Parathyroid adenoma (tissue), 2 donors: ENCODE results near the gene PTGFR.

Experiments used
- H2AFZ ChIP-seq: fragments of 300-600 bp; sonication (generic); one replicate; pipeline ENCODE4 v1.7.0; 2017; ENCODE audit warnings: antibody characterized with exemption, mild to moderate bottlenecking
- H3K27ac ChIP-seq: fragments of 300-600 bp; sonication (generic); one replicate; pipeline ENCODE4 v1.7.0; 2017
- H3K27me3 ChIP-seq: fragments of 300-600 bp; sonication (generic); one replicate; pipeline ENCODE4 v1.7.0; 2017; ENCODE audit warnings: low read length; ENCODE audit not compliant: control insufficient read depth, insufficient read depth
- H3K36me3 ChIP-seq: fragments of 300-600 bp; sonication (generic); one replicate; pipeline ENCODE4 v1.7.0; 2017; ENCODE audit warnings: low read length; ENCODE audit not compliant: control insufficient read depth, insufficient read depth
- H3K4me1 ChIP-seq: fragments of 300-600 bp; sonication (generic); one replicate; pipeline ENCODE4 v1.7.0; 2017; ENCODE audit warnings: control low read depth
- H3K4me2 ChIP-seq: fragments of 300-600 bp; sonication (generic); one replicate; pipeline ENCODE4 v1.7.0; 2017; ENCODE audit warnings: low read length
- H3K4me3 ChIP-seq: fragments of 300-600 bp; sonication (generic); one replicate; pipeline ENCODE4 v1.7.0; 2017; ENCODE audit warnings: low read depth, low read length
- H3K79me2 ChIP-seq: fragments of 300-600 bp; sonication (generic); one replicate; pipeline ENCODE4 v1.7.0; 2017; ENCODE audit warnings: control low read depth
- H3K9ac ChIP-seq: fragments of 300-600 bp; sonication (generic); one replicate; pipeline ENCODE4 v1.7.0; 2017; ENCODE audit warnings: mild to moderate bottlenecking
- H3K9me3 ChIP-seq: fragments of 300-600 bp; sonication (generic); one replicate; pipeline ENCODE4 v1.7.0; 2017; ENCODE audit warnings: low read length; ENCODE audit not compliant: control insufficient read depth
- CTCF ChIP-seq: fragments of 300-600 bp; sonication (generic); IDR thresholded peaks from one replicate; pipeline ENCODE4 v1.7.0; 2017; ENCODE audit warnings: antibody characterized with exemption, mild to moderate bottlenecking
- donor health status: primary hyperparathyroidism.

PTGFR gene

GRCh38 chr1:78490861-78491450 lies at the start of gene PTGFR:
PTGFR (plus strand) TSS chr1:78490974; CDS start chr1:78492744, 1,770 bp downstream.
- peak within 1 kb of the TSS; percentile 53 for H3K4me2 ChIP-seq
- H2AFZ ChIP-seq: no peak within 1 kb of the TSS
- H3K4me1 ChIP-seq: no peaks in the 10 kb centered on the region
- no peaks in the 10 kb centered on the region for H3K36me3 ChIP-seq
- H3K27ac ChIP-seq: no peak within 1 kb of the TSS
- H3K27me3 ChIP-seq: no peaks in the 10 kb centered on the region
- H3K4me3 ChIP-seq: no peak within 1 kb of the TSS
- no peak within 1 kb of the TSS for H3K9ac ChIP-seq
- H3K9me3 ChIP-seq: no peaks in the 10 kb centered on the region
- no peaks in the 10 kb centered on the region for H3K79me2 ChIP-seq
- TF ChIP-seq CTCF: no peak

- Histone ChIP-seq H3K9ac (no peak overlapping the region), H3K27ac (no peak overlapping the region), H3K79me2 (no peaks in the 10 kb centered on the region), H3K9me3 (no peaks in the 10 kb centered on the region), H3K4me1 (no peaks in the 10 kb centered on the region), H3K36me3 (no peaks in the 10 kb centered on the region), H2AFZ (no peak overlapping the region), H3K27me3 (no peaks in the 10 kb centered on the region), H3K4me3 (no peak overlapping the region), H3K4me2 (no peak overlapping the region)
- no peak for TF ChIP-seq CTCF
Measured at GRCh38 chr1:78441921-78442320, 48.9 kb upstream of the PTGFR start.

- no peak overlapping the region for H2AFZ ChIP-seq
- no peak overlapping the region for H3K4me2 ChIP-seq
- no peaks in the 10 kb centered on the region for H3K4me1 ChIP-seq
- H3K27me3 ChIP-seq: no peaks in the 10 kb centered on the region
- H3K36me3 ChIP-seq: no peaks in the 10 kb centered on the region
- no peaks in the 10 kb centered on the region for H3K79me2 ChIP-seq
- TF ChIP-seq CTCF: no peak
- no peak overlapping the region for H3K4me3 ChIP-seq
- no peak overlapping the region for H3K27ac ChIP-seq
- no peak overlapping the region for H3K9ac ChIP-seq
- H3K9me3 ChIP-seq: no peaks in the 10 kb centered on the region
Measured at GRCh38 chr1:78447086-78447485, 43.7 kb upstream of the PTGFR start.

- Histone ChIP-seq H3K9me3 (peaks cover 4% of the 10 kb centered on the region), H3K27me3 (no peaks in the 10 kb centered on the region), H3K27ac (no peak overlapping the region), H3K4me2 (no peak overlapping the region), H3K36me3 (no peaks in the 10 kb centered on the region), H3K4me3 (no peak overlapping the region), H3K4me1 (no peaks in the 10 kb centered on the region), H2AFZ (no peak overlapping the region), H3K9ac (no peak overlapping the region), H3K79me2 (no peaks in the 10 kb centered on the region)
- no peak for TF ChIP-seq CTCF
Measured at GRCh38 chr1:78464449-78464891, 26.3 kb upstream of the PTGFR start.

GRCh38 chr1:78465143-78465542 lies 25.6 kb upstream of the PTGFR start:
- H3K4me2 ChIP-seq: no peak overlapping the region
- no peaks in the 10 kb centered on the region for H3K79me2 ChIP-seq
- TF ChIP-seq CTCF: no peak
- H3K27ac ChIP-seq: no peak overlapping the region
- no peaks in the 10 kb centered on the region for H3K36me3 ChIP-seq
- H2AFZ ChIP-seq: no peak overlapping the region
- no peak overlapping the region for H3K4me3 ChIP-seq
- no peaks in the 10 kb centered on the region for H3K27me3 ChIP-seq
- H3K9me3 ChIP-seq: peaks cover 4% of the 10 kb centered on the region
- H3K9ac ChIP-seq: no peak overlapping the region
- H3K4me1 ChIP-seq: no peaks in the 10 kb centered on the region
